Lower leg skin (tissue), 4 donors: ENCODE results near the gene NTN4. TPM values are rescaled to one million over a fixed set of nuclear protein-coding genes. Genes with fewer than 3 reads are reported as not detected.
"Not testable (repeated sequence)": the region's sequence is repeated elsewhere in the genome, so short reads cannot be mapped to it uniquely, and the experiment has no call there.

ENCODE experiments used
- DNase-seq, 2 donors: peaks; one replicate each; pipeline ENCODE4 v3.0.0-alpha.2; 2019; ENCODE audit warnings: low spot score in 2 of 2
- H3K4me3 ChIP-seq: fragments of 200-600 bp; sonication (generic); 2 replicates; pipeline ENCODE4 v1.5.1; 2017; ENCODE audit warnings: mild to moderate bottlenecking, low read depth; ENCODE audit not compliant: poor library complexity, severe bottlenecking
- POLR2A ChIP-seq, 2 donors: fragments of 450-650 bp; IDR thresholded peaks; one replicate each; pipeline ENCODE4 v1.6.1; 2016 to 2017; ENCODE audit warnings: antibody characterized with exemption in 2 of 2, mild to moderate bottlenecking in 1 of 2, moderate library complexity in 1 of 2
- WGBS, 2 donors: methylation state at CpG; one replicate each; pipeline ENCODE4 v1.1.5; 2018; 5-methylcytosine and 5-hydroxymethylcytosine counted together
- intact Hi-C: fragments of 100-400 bp; cut with DNase I; formaldehyde crosslinking; loops from one replicate; pipeline ENCODE4 v1.15.0; 2023; ENCODE audit warnings: low total_unique reads
- total RNA-seq, 4 donors: library from RNA; depleted of rRNA; stranded (reverse); fragments of >200 nt; gene quantifications; one replicate each; pipeline ENCODE4 v1.1.0, GENCODE V29; 2016
- TF ChIP-seq, protein P1 (sequence below), 3 donors: fragments of 450-650 bp; IDR thresholded peaks; one replicate each; pipeline ENCODE4 v1.5.1; 2016; ENCODE audit warnings: antibody characterized with exemption in 3 of 3, mild to moderate bottlenecking in 3 of 3, moderate library complexity in 2 of 3

Gene NTN4
- total RNA-seq, 4 donors from 2014 or later = 11.0 to 30.6 (median 16.8) TPM

DNA sequence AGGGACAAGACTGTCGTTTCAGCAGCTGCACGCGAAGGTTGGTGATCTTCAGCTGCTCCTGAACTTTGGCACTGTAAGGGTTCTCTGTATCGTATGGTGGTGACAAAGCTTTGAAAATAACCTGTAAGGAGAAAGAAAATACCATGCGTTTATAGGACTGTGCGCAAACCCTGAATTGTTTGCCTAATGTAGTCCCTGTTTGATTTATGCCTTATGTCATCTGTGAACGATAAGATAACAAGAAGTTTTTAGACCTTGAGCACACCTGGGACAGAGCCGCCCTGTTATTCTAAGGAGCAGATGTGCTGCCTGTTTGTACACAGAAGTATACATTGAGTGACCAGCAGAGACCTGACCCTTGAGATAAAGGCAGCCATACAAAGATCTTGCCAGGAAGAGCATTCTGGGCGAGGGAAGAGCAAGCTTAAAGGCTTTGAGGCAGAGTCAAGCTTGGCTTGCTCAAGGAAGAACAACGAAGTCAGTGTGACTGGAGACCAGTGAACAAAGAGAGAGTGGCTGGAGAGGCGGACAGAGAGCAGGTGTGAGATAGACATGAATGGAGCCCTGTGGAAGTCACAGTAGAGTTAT is 52.4 kb downstream of the NTN4 start:
- TF ChIP-seq POLR2A (IDR thresholded peaks at IDR 0.05) = no peak
- TF ChIP-seq, protein P1, sequence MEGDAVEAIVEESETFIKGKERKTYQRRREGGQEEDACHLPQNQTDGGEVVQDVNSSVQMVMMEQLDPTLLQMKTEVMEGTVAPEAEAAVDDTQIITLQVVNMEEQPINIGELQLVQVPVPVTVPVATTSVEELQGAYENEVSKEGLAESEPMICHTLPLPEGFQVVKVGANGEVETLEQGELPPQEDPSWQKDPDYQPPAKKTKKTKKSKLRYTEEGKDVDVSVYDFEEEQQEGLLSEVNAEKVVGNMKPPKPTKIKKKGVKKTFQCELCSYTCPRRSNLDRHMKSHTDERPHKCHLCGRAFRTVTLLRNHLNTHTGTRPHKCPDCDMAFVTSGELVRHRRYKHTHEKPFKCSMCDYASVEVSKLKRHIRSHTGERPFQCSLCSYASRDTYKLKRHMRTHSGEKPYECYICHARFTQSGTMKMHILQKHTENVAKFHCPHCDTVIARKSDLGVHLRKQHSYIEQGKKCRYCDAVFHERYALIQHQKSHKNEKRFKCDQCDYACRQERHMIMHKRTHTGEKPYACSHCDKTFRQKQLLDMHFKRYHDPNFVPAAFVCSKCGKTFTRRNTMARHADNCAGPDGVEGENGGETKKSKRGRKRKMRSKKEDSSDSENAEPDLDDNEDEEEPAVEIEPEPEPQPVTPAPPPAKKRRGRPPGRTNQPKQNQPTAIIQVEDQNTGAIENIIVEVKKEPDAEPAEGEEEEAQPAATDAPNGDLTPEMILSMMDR (IDR thresholded peaks at IDR 0.05) = no peak
- intact Hi-C loops = no loop called here
- 93 to 94% methylated on average over 11 of the region's 11 CpGs for WGBS, 2 donors
- no peak overlapping the region for H3K4me3 ChIP-seq
- no peak for DNase-seq

DNA sequence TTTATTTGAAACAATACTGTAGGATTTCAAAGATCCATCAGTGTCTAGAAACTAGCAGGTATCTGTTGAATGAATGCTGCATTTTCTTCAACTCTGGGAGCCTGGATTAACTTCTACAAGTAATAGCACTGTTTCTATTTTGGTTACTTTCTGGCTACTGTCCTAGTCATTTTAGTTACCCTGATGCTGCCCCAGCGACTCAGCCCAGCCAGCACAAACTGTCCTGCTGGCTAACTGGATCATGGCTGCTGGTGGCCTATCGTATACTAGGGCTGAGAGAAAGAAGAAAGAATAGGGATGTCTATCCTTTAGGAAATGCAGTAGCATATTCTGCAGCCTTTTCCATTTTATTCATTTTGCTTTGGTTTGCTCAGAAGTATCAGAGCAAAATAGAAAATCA is 53.9 kb downstream of the NTN4 start:
- DNase-seq = no peak
- intact Hi-C loops = no loop called here
- 59 to 69% methylated on average over 2 of the region's 2 CpGs for WGBS, 2 donors
- H3K4me3 ChIP-seq = no peak overlapping the region
- TF ChIP-seq, protein P1 (IDR thresholded peaks at IDR 0.05) = no peak
- no peak for TF ChIP-seq POLR2A (IDR thresholded peaks at IDR 0.05)

DNA sequence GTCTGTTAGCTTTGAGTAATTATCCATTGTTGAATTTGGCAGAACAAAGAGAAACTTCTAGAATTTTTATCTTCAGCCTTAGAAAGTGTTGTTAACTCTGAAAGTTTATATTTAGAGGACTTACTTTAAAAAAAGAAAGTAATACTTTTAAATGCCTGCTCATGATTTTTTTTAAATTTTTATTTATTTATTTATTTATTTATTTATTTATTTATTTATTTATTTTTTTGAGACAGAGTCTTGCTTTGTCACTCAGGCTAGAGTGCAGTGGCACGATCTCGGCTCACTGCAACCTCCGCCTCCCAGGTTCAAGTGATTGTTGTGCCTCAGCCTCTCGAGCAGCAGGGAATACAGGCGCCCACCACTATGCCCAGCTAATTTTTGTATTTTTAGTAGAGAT is 54.8 kb downstream of the NTN4 start:
- intact Hi-C loops, DNase-seq, H3K4me3 ChIP-seq: not testable (repeated sequence)
- WGBS, 2 donors = 85% methylated on average over 5 of the region's 5 CpGs

- WGBS, 2 donors = 31 to 55% methylated on average over 3 of the region's 3 CpGs
- no peak for DNase-seq
- TF ChIP-seq, protein P1 (IDR thresholded peaks at IDR 0.05) = no peak
- no peak for TF ChIP-seq POLR2A (IDR thresholded peaks at IDR 0.05)
- intact Hi-C loops = no loop called here
- no peak overlapping the region for H3K4me3 ChIP-seq
Observed at GRCh38 chr12:95733141-95733825, 57.3 kb downstream of the NTN4 start.

DNA sequence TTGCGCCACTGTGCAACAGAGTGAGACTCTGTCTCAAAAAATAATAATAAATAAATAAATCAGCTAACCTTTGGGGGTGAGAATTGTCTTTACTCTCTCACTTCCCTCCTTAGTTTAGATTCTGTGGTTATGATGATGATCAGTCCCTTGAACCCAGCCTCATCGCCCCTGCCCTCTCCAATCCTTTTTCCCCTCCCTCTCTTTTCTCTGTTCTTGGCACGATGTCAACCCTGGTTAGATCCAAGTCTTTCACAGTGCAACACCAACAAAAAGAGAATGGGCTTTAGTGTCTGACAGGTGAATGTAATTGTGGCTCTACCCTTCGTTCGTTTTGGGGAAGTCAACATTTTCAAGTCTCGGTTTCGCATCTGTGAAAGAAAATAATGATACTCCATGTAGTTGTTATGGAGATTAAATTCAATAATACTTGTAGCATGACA is 59.0 kb downstream of the NTN4 start:
- intact Hi-C loops = no loop called here
- TF ChIP-seq, protein P1 (IDR thresholded peaks at IDR 0.05) = no peak
- TF ChIP-seq POLR2A (IDR thresholded peaks at IDR 0.05) = no peak
- no peak overlapping the region for H3K4me3 ChIP-seq
- no peak for DNase-seq
- 87 to 93% methylated on average over 7 of the region's 7 CpGs for WGBS, 2 donors

- no peak for DNase-seq
- intact Hi-C loops = no loop called here
- WGBS, 2 donors = 64% methylated on average over 1 of the region's 1 CpG
- TF ChIP-seq POLR2A (IDR thresholded peaks at IDR 0.05) = no peak
- TF ChIP-seq, protein P1 (IDR thresholded peaks at IDR 0.05) = no peak
- H3K4me3 ChIP-seq = no peak overlapping the region
Observed at GRCh38 chr12:95730457-95730856, 60.1 kb downstream of the NTN4 start.
